Smooth muscle cell (in vitro differentiated cells): ENCODE results near the gene HIGD1B. TPM values are rescaled to one million over a fixed set of nuclear protein-coding genes. Genes with fewer than 3 reads are reported as not detected.

Experiments
- DNase-seq: peaks from one replicate; lab custom pipeline; 2025; ENCODE audit not compliant: unreplicated experiment; lab: John Stamatoyannopoulos, UW
- H2AFZ ChIP-seq: fragments of 200-600 bp; sonication (generic); 2 replicates; pipeline ENCODE4 v1.6.0; 2016; ENCODE audit warnings: antibody characterized with exemption, low read depth, mild to moderate bottlenecking
- H3F3A ChIP-seq: fragments of 200-600 bp; sonication (generic); 2 replicates; pipeline ENCODE4 v1.6.0; 2017; ENCODE audit warnings: antibody characterized with exemption, low read depth
- H3K27ac ChIP-seq: fragments of 200-600 bp; sonication (generic); 2 replicates; pipeline ENCODE4 v1.5.1; 2016; ENCODE audit warnings: low read depth, mild to moderate bottlenecking
- H3K27me3 ChIP-seq: fragments of 200-600 bp; sonication (generic); 2 replicates; pipeline ENCODE4 v1.6.1; 2016; ENCODE audit warnings: low read depth, mild to moderate bottlenecking
- H3K36me3 ChIP-seq: fragments of 200-600 bp; sonication (generic); 2 replicates; pipeline ENCODE4 v1.5.1; 2016; ENCODE audit warnings: low read depth
- H3K4me1 ChIP-seq: fragments of 200-600 bp; sonication (generic); 2 replicates; pipeline ENCODE4 v1.5.1; 2016; ENCODE audit warnings: low read depth
- H3K4me2 ChIP-seq: fragments of 200-600 bp; sonication (generic); 2 replicates; pipeline ENCODE4 v1.6.0; 2016; ENCODE audit warnings: mild to moderate bottlenecking
- H3K4me3 ChIP-seq: fragments of 200-600 bp; sonication (generic); 2 replicates; pipeline ENCODE4 v1.5.1; 2016; ENCODE audit warnings: mild to moderate bottlenecking
- H3K79me2 ChIP-seq: fragments of 200-600 bp; sonication (generic); 2 replicates; pipeline ENCODE4 v1.6.0; 2016; ENCODE audit warnings: low read depth, mild to moderate bottlenecking
- H3K9ac ChIP-seq: fragments of 200-600 bp; sonication (generic); 2 replicates; pipeline ENCODE4 v1.6.0; 2016; ENCODE audit warnings: low read depth
- H3K9me3 ChIP-seq: fragments of 200-600 bp; sonication (generic); replicated peaks from 2 replicates; pipeline ENCODE4 v1.5.1; 2016; ENCODE audit warnings: low read depth
- H4K20me1 ChIP-seq: fragments of 200-600 bp; sonication (generic); 2 replicates; pipeline ENCODE4 v1.6.0; 2016; ENCODE audit warnings: low read depth
- WGBS: methylation state at CpG from one replicate; pipeline ENCODE4 v1.1.7; 2016; ENCODE audit warnings: low lambda C conversion rate; 5-methylcytosine and 5-hydroxymethylcytosine counted together
- polyA plus RNA-seq: library from polyadenylated mRNA; unstranded; fragments of >200 nt; fragmentation: Nextera tagmentation; extraction: Ambion mirVana; gene quantifications from 2 replicates; pipeline ENCODE4 v1.2.1, GENCODE V29; 2016
- total RNA-seq: library from RNA; depleted of rRNA; stranded (reverse); fragments of >200 nt; gene quantifications from 2 replicates; pipeline ENCODE4 v1.2.3, GENCODE V29; 2014
- TF ChIP-seq, protein P1 (sequence below): fragments of 200-600 bp; sonication (generic); IDR thresholded peaks from 2 replicates; pipeline ENCODE4 v1.5.1; 2017; ENCODE audit warnings: borderline replicate concordance, mild to moderate bottlenecking, antibody characterized with exemption; ENCODE audit not compliant: insufficient read depth, poor library complexity, severe bottlenecking

Gene HIGD1B
- total and polyA plus RNA-seq, 2 experiments from 2014 or later = 0.39 TPM; not detected in 1

- no peak for DNase-seq
- no peak overlapping the region for H3K9ac ChIP-seq
- WGBS = 73% methylated on average over 5 of the region's 5 CpGs
- no peaks in the 10 kb centered on the region for H3K36me3 ChIP-seq
- H3K27ac ChIP-seq = no peak overlapping the region
- H3K4me1 ChIP-seq = peaks cover 15% of the 10 kb centered on the region
- TF ChIP-seq, protein P1, sequence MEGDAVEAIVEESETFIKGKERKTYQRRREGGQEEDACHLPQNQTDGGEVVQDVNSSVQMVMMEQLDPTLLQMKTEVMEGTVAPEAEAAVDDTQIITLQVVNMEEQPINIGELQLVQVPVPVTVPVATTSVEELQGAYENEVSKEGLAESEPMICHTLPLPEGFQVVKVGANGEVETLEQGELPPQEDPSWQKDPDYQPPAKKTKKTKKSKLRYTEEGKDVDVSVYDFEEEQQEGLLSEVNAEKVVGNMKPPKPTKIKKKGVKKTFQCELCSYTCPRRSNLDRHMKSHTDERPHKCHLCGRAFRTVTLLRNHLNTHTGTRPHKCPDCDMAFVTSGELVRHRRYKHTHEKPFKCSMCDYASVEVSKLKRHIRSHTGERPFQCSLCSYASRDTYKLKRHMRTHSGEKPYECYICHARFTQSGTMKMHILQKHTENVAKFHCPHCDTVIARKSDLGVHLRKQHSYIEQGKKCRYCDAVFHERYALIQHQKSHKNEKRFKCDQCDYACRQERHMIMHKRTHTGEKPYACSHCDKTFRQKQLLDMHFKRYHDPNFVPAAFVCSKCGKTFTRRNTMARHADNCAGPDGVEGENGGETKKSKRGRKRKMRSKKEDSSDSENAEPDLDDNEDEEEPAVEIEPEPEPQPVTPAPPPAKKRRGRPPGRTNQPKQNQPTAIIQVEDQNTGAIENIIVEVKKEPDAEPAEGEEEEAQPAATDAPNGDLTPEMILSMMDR = peak; percentile 12
- no peaks in the 10 kb centered on the region for H3K27me3 ChIP-seq
- no peaks in the 10 kb centered on the region for H3F3A ChIP-seq
- H3K4me3 ChIP-seq = no peak overlapping the region
- peaks cover 10% of the 10 kb centered on the region for H4K20me1 ChIP-seq
- H3K79me2 ChIP-seq = peaks cover 14% of the 10 kb centered on the region
- no peak overlapping the region for H3K4me2 ChIP-seq
- no peaks in the 10 kb centered on the region for H3K9me3 ChIP-seq
- no peak overlapping the region for H2AFZ ChIP-seq
Measured at GRCh38 chr17:44832805-44833204, 14.9 kb upstream of the HIGD1B start.

DNA sequence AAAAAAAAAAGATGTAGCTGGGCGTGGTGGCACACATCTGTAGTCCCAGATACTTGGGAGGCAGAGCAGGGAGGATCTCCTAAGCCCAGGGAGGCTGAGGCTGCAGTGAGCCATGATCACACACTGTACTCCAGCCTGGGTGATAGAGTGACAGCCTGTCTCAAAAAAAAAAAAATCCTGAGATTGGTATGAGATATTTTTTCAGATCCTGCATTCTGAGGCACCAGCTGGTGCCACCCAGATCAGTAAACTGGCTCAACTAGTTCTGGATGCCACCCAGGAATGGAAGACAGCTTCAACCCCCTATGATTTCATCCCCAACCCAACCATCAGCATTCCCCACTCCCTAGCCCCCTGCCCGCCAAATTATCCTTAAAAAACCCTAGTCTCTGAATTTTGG is 10.5 kb upstream of the HIGD1B start:
- Histone ChIP-seq H2AFZ (no peak overlapping the region), H3K9me3 (no peaks in the 10 kb centered on the region), H3K4me2 (no peak overlapping the region), H3K4me1 (no peaks in the 10 kb centered on the region), H4K20me1 (no peaks in the 10 kb centered on the region), H3F3A (no peaks in the 10 kb centered on the region), H3K79me2 (no peaks in the 10 kb centered on the region), H3K36me3 (no peaks in the 10 kb centered on the region), H3K27ac (no peak overlapping the region), H3K9ac (no peak overlapping the region), H3K4me3 (no peak overlapping the region), H3K27me3 (no peaks in the 10 kb centered on the region)
- WGBS = 88% methylated on average over 2 of the region's 2 CpGs
- TF ChIP-seq, protein P1 = no peak
- DNase-seq = no peak

- Histone ChIP-seq H3K79me2 (no peaks in the 10 kb centered on the region), H3K9ac (no peak overlapping the region), H4K20me1 (no peaks in the 10 kb centered on the region), H3K27ac (no peak overlapping the region), H3F3A (no peaks in the 10 kb centered on the region), H3K4me3 (no peak overlapping the region), H3K4me1 (peaks cover 13% of the 10 kb centered on the region), H3K4me2 (no peak overlapping the region), H3K36me3 (no peaks in the 10 kb centered on the region), H3K9me3 (no peaks in the 10 kb centered on the region), H2AFZ (no peak overlapping the region), H3K27me3 (no peaks in the 10 kb centered on the region)
- WGBS = 92% methylated on average over 4 of the region's 4 CpGs
- TF ChIP-seq, protein P1 = no peak
- no peak for DNase-seq
Measured at GRCh38 chr17:44840274-44840673, 7.4 kb upstream of the HIGD1B start.

GRCh38 chr17:44840936-44841335 is 6.7 kb upstream of the HIGD1B start:
- Histone ChIP-seq H4K20me1 (no peaks in the 10 kb centered on the region), H3K4me2 (no peak overlapping the region), H3F3A (no peaks in the 10 kb centered on the region), H3K9me3 (no peaks in the 10 kb centered on the region), H2AFZ (no peak overlapping the region), H3K79me2 (no peaks in the 10 kb centered on the region), H3K27ac (no peak overlapping the region), H3K36me3 (no peaks in the 10 kb centered on the region), H3K9ac (no peak overlapping the region), H3K4me1 (peaks cover 13% of the 10 kb centered on the region), H3K27me3 (no peaks in the 10 kb centered on the region), H3K4me3 (no peak overlapping the region)
- 83% methylated on average over 3 of the region's 3 CpGs for WGBS
- TF ChIP-seq, protein P1 = no peak
- DNase-seq = no peak
